ENCODE results near the gene RNF150. TPM values are rescaled to one million over a fixed set of nuclear protein-coding genes. Genes with fewer than 3 reads are reported as not detected.
"Not testable (repeated sequence)": the region's sequence is repeated elsewhere in the genome, so short reads cannot be mapped to it uniquely, and the experiment has no call there.

The RNF150 gene
- total RNA-seq, 1 donor: 16.4 TPM

DNA sequence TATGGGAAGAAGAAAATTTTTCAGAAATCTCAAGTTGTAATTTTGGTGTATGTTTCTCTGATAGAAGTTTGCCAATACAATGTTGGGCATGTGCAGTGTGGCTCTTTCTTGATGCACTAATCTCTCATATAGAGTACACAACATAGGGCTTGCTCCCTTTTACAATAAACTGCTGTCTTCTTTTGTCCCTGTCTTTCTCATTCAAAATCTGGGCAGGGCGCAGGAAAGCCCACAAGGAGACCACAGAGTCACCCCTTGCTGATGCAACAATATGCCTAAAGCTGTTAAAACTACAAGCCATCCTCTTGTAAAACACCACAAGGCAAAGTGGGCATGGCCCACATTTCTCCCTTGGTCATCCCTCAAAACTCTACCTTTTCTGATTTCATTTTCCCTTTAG lies 313.7 kb downstream of the RNF150 start:
- no peak overlapping the region for H3K4me3 ChIP-seq (ENCODE audit: low read depth, low read length)
- DNase-seq (ENCODE audit: low read depth): no peak
- TF ChIP-seq, protein P1, sequence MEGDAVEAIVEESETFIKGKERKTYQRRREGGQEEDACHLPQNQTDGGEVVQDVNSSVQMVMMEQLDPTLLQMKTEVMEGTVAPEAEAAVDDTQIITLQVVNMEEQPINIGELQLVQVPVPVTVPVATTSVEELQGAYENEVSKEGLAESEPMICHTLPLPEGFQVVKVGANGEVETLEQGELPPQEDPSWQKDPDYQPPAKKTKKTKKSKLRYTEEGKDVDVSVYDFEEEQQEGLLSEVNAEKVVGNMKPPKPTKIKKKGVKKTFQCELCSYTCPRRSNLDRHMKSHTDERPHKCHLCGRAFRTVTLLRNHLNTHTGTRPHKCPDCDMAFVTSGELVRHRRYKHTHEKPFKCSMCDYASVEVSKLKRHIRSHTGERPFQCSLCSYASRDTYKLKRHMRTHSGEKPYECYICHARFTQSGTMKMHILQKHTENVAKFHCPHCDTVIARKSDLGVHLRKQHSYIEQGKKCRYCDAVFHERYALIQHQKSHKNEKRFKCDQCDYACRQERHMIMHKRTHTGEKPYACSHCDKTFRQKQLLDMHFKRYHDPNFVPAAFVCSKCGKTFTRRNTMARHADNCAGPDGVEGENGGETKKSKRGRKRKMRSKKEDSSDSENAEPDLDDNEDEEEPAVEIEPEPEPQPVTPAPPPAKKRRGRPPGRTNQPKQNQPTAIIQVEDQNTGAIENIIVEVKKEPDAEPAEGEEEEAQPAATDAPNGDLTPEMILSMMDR (IDR thresholded peaks at IDR 0.05; ENCODE audit: insufficient read depth, low read depth, low read length): no peak

DNA sequence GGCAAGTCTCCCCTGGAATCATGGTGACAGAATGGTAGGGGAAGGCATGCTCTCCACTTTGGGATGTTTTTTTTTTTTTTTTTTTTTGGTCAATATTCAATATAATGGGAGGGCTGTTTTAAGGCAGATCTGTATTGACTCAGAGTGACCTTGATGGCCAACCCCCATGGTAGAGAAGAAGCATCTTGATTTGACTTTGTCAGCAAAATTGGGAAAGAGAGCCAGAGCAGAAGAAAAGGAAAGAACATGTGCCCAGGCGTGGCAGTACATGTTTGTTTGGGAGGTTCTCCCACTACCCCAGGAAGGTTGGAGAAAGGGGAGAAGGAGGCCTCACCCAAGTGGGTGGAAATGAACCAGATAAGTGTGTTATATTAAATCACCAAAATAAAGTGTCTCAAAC lies 314.8 kb downstream of the RNF150 start:
- H3K4me3 ChIP-seq (ENCODE audit: low read depth, low read length): no peak overlapping the region
- TF ChIP-seq, protein P1 (IDR thresholded peaks at IDR 0.05; ENCODE audit: insufficient read depth, low read depth, low read length): no peak
- no peak for DNase-seq (ENCODE audit: low read depth)

DNA sequence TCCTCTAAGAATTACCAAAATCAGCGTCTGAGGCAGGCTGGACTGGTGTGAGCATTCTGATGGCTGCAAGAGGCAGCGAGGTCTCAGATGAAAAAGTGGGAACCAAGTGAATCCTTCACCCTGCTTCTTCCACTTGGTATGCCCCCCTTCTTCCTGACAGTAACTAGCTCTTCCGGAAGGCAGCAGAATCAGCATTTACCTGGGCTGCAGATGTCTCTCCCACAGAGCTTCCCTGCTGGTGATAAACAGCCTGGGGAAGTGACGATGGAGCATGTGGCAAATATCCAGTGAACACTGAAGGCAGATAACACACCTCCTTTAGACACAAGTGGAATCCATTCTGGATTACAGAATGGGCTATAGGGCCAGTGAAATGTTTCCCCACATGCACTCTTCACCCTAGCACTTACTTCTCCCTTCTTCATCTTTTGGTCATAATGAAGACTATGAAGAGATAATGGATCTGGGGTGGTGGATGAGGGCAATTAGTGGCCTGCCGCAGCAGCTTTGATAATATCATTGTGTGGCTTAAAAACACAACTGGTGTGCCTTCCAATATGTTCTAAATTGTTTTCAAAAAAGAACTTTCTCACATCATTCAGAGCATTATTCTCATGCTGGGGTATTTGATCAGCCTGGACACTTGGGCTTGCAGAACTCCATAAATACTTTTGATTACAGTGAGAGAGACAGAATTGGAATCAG lies 316.3 kb downstream of the RNF150 start:
- no peak for DNase-seq (ENCODE audit: low read depth)
- TF ChIP-seq, protein P1 (IDR thresholded peaks at IDR 0.05; ENCODE audit: insufficient read depth, low read depth, low read length): no peak
- H3K4me3 ChIP-seq (ENCODE audit: low read depth, low read length): no peak overlapping the region

DNA sequence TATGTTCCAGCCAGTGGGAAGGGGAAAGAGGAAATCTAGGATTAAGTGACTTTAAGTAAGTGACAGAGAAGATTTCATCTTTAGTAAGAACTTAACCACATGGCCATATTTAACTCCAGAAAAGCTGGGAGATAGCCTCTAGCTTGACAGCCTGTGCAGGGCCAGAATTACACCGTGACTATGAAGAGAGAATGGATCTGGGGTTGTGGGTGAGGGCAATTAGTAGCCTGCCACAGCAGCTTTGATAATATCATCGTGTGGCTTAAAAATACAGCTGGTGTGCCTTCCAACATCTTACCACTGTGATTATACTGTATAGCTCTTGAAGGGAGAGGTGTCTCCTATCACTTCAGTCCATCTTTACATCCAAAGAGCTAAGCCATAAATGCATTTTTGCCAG lies 319.5 kb downstream of the RNF150 start:
- no peak overlapping the region for H3K4me3 ChIP-seq (ENCODE audit: low read depth, low read length)
- TF ChIP-seq, protein P1 (IDR thresholded peaks at IDR 0.05; ENCODE audit: insufficient read depth, low read depth, low read length): no peak
- no peak for DNase-seq (ENCODE audit: low read depth)

DNA sequence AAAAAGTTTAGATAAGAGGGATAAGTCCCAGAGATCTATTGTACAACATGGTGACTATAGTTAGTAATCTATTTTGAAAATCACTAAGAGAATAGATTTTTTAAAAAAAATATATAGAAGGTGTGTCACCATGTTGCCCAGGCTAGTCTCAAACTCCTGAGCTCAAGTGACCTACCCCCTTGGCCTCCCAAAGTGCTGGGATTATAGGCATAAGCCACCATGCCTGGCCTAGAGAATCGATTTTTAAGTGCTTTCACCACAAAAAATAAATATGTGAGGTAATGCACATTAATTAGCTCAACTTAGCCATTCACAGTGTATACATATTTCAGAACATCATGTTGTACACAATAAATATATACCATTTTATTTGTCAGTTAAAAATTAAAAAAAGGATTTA lies 320.4 kb downstream of the RNF150 start:
- TF ChIP-seq, protein P1 (IDR thresholded peaks at IDR 0.05; ENCODE audit: insufficient read depth, low read depth, low read length): no peak
- DNase-seq (ENCODE audit: low read depth): no peak
- H3K4me3 ChIP-seq (ENCODE audit: low read depth, low read length): no peak overlapping the region

DNA sequence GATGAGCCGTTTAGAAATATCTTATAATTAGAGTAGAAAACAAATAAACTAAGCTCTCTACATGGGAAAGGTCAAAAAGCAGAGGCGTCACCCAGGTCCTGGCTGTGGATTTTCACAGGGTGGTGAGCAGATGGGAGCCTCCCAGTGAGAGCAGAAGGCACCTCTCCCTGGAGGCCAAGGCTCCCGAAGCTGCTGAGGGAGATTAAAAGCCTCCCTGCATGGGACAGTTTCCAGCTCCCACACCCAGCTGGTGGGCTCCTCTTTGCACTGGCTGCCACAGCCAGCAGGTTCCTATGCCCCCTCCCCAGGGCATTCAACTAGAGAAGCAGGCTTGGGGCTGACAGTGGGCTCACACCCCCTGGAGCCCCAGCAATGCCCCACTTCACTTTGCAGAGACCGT lies 321.8 kb downstream of the RNF150 start:
- no peak for DNase-seq (ENCODE audit: low read depth)

DNA sequence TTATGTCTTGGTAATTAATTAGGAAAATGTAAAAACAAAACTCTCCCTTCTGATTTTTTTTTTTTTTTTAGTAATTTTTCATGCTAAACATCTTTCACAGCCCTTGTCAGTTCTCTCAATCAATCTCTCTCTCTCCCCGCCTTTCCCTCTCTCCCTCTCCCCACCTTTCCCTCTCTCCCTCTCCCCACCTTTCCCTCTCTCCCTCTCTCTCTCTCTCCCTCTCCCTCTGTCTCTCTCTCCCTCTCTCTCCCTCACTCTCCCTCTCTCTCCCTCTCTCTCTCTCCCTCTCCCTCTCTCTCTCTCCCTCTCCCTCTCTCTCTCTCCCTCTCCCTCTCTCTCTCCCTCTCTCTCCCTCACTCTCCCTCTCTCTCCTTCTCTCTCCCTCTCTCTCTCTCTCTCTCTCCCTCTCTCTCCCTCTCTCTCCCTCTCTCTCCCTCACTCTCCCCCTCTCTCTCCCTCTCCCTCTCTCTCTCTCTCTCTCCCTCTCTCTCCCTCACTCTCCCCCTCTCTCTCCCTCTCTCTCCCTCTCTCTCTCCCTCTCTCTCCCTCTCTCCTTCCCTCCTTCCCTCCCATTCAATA lies 322.6 kb downstream of the RNF150 start:
- DNase-seq (ENCODE audit: low read depth); H3K4me3 ChIP-seq (ENCODE audit: low read depth, low read length): not testable (repeated sequence)

More for the DNA sequence above, 321.8 kb downstream of the RNF150 start:
- H3K4me3 ChIP-seq (ENCODE audit: low read depth, low read length): no peak overlapping the region
- TF ChIP-seq, protein P1 (IDR thresholded peaks at IDR 0.05; ENCODE audit: insufficient read depth, low read depth, low read length): no peak

Other genes starting within 250 kb of the RNF150 start
- gene ZNF330, start 87.4 kb upstream of the RNF150 start, total RNA-seq: 24.6 and 25.8 TPM in 2 replicates

All from fibroblast of villous mesenchyme (primary cell).